ENCODE results near the gene CALU. TPM values are rescaled to one million over a fixed set of nuclear protein-coding genes. Genes with fewer than 3 reads are reported as not detected.

Gene CALU
- total and polyA plus RNA-seq, 9 donors = 38.9 to 187 (median 71.0) TPM

GRCh38 chr7:128757203-128757602, 18.0 kb downstream of the CALU start:
- no peaks in the 10 kb centered on the region for H3K27me3 ChIP-seq
- intact Hi-C loops (cut with DNase I) = no loop called here
- H3K27ac ChIP-seq = no peak overlapping the region
- no peaks in the 10 kb centered on the region for H3K4me1 ChIP-seq (ENCODE audit: insufficient read depth)
- WGBS, 3 donors = 60 to 70% (median 61%) methylated on average over 2 of the region's 2 CpGs
- no peak for TF ChIP-seq CTCF (IDR thresholded peaks at IDR 0.05)
- TF ChIP-seq EP300 (IDR thresholded peaks at IDR 0.05) = no peak
- TF ChIP-seq POLR2A (IDR thresholded peaks at IDR 0.05) = no peak
- no peaks in the 10 kb centered on the region for H3K36me3 ChIP-seq
- H3K4me3 ChIP-seq = no peak overlapping the region
- no peak for DNase-seq
- H3K9me3 ChIP-seq = no peaks in the 10 kb centered on the region

GRCh38 chr7:128758553-128758952, 19.4 kb downstream of the CALU start:
- Histone ChIP-seq H3K27ac (no peak overlapping the region), H3K9me3 (no peaks in the 10 kb centered on the region), H3K27me3 (no peaks in the 10 kb centered on the region), H3K4me1 (ENCODE audit: insufficient read depth) (no peaks in the 10 kb centered on the region), H3K36me3 (no peaks in the 10 kb centered on the region), H3K4me3 (no peak overlapping the region)
- intact Hi-C loops (cut with DNase I) = no loop called here
- 98 to 100% (median 99%) methylated on average over 1 of the region's 1 CpG for WGBS, 3 donors
- no peak for DNase-seq
- no peak for TF ChIP-seq CTCF (IDR thresholded peaks at IDR 0.05)
- TF ChIP-seq EP300 (IDR thresholded peaks at IDR 0.05) = no peak
- TF ChIP-seq POLR2A (IDR thresholded peaks at IDR 0.05) = no peak

- no peaks in the 10 kb centered on the region for H3K36me3 ChIP-seq
- intact Hi-C loops (cut with DNase I) = no loop called here
- H3K27me3 ChIP-seq = no peaks in the 10 kb centered on the region
- no peak overlapping the region for H3K4me3 ChIP-seq
- DNase-seq = no peak
- H3K27ac ChIP-seq = no peak overlapping the region
- H3K9me3 ChIP-seq = no peaks in the 10 kb centered on the region
- TF ChIP-seq EP300 (IDR thresholded peaks at IDR 0.05) = no peak
- no peaks in the 10 kb centered on the region for H3K4me1 ChIP-seq (ENCODE audit: insufficient read depth)
These were observed 20.1 kb downstream of the CALU start for GRCh38 chr7:128759242-128759641.

GRCh38 chr7:128763541-128763940, 24.4 kb downstream of the CALU start:
- no peak for DNase-seq
- Histone ChIP-seq H3K36me3 (no peaks in the 10 kb centered on the region), H3K9me3 (no peaks in the 10 kb centered on the region), H3K27me3 (no peaks in the 10 kb centered on the region), H3K4me1 (ENCODE audit: insufficient read depth) (no peaks in the 10 kb centered on the region), H3K27ac (no peak overlapping the region), H3K4me3 (no peak overlapping the region)
- no peak for TF ChIP-seq POLR2A (IDR thresholded peaks at IDR 0.05)
- TF ChIP-seq CTCF (IDR thresholded peaks at IDR 0.05) = no peak
- no peak for TF ChIP-seq EP300 (IDR thresholded peaks at IDR 0.05)
- intact Hi-C loops (cut with DNase I) = no loop called here
- 67 to 69% (median 68%) methylated on average over 3 of the region's 3 CpGs for WGBS, 3 donors

GRCh38 chr7:128767475-128768110, 28.4 kb downstream of the CALU start:
- Histone ChIP-seq H3K9me3 (no peaks in the 10 kb centered on the region), H3K4me3 (no peak overlapping the region), H3K36me3 (no peaks in the 10 kb centered on the region), H3K27ac (no peak overlapping the region), H3K27me3 (no peaks in the 10 kb centered on the region), H3K4me1 (ENCODE audit: insufficient read depth) (no peaks in the 10 kb centered on the region)
- 95 to 97% (median 97%) methylated on average over 6 of the region's 6 CpGs for WGBS, 3 donors
- TF ChIP-seq POLR2A (IDR thresholded peaks at IDR 0.05) = no peak
- TF ChIP-seq CTCF (IDR thresholded peaks at IDR 0.05) = no peak
- no peak for TF ChIP-seq EP300 (IDR thresholded peaks at IDR 0.05)
- DNase-seq = no peak
- intact Hi-C loops (cut with DNase I) = no loop called here
